GM12864 (cell line): ENCODE results near the gene CIAO2B.

Experiments used
- DNase-seq: peaks from one replicate; pipeline ENCODE4 v3.0.0-alpha.2; 2011; ENCODE audit warnings: low read depth
- H3K4me3 ChIP-seq: 2 replicates; pipeline ENCODE4 v1.5.1; 2011; ENCODE audit warnings: mild to moderate bottlenecking, low read depth, low read length, control low read depth
- TF ChIP-seq, protein P1 (sequence below): IDR thresholded peaks from 2 replicates; pipeline ENCODE4 v1.5.1; 2011; ENCODE audit warnings: low read depth, mild to moderate bottlenecking, moderate library complexity, low read length, control low read depth, inconsistent platforms; ENCODE audit errors: missing control alignments

The CIAO2B gene

DNA sequence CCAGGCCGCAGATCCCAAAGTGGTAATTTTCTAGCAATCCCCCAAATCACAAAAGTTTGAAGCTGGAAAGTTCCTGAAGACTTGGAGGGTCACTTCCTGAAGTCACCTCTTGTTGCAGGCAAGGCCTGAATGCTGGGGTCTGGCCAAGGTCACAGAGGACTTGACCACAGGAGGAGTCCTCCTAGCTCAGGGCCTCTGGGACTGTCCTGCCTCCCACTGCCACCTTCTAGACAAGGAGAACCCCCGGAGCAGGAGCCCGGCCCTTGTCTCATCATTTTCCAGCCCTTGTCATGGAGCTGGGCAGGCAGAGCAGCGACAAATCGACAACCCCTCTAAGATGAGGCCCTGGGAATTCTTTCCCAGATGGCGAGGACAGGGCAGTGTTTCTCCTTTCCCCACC, 15.8 kb downstream of the CIAO2B start:
- TF ChIP-seq, protein P1, sequence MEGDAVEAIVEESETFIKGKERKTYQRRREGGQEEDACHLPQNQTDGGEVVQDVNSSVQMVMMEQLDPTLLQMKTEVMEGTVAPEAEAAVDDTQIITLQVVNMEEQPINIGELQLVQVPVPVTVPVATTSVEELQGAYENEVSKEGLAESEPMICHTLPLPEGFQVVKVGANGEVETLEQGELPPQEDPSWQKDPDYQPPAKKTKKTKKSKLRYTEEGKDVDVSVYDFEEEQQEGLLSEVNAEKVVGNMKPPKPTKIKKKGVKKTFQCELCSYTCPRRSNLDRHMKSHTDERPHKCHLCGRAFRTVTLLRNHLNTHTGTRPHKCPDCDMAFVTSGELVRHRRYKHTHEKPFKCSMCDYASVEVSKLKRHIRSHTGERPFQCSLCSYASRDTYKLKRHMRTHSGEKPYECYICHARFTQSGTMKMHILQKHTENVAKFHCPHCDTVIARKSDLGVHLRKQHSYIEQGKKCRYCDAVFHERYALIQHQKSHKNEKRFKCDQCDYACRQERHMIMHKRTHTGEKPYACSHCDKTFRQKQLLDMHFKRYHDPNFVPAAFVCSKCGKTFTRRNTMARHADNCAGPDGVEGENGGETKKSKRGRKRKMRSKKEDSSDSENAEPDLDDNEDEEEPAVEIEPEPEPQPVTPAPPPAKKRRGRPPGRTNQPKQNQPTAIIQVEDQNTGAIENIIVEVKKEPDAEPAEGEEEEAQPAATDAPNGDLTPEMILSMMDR, result no peak
- no peak for DNase-seq
- H3K4me3 ChIP-seq, result no peak overlapping the region

DNA sequence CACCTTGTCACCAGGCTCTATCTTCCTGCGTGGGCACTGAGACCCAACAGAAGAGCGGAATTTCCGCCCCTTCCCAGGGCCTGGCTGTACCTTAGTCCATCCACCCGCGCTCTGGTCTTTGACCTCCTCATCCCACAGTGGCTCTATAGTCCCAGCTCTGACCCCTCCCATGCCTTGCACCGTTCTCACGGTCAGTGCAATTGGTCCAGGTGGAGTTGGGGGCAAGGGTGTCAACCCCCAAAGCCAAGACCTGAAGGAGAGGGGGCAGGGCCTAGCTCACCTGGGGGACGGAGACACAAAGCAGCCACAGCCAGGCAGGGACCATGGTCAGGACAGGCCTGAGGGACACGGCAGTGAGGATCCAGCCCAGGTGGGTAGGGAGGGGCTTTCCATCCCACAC, 16.5 kb downstream of the CIAO2B start:
- H3K4me3 ChIP-seq, result no peak overlapping the region
- DNase-seq, result no peak
- TF ChIP-seq, protein P1, result no peak

DNA sequence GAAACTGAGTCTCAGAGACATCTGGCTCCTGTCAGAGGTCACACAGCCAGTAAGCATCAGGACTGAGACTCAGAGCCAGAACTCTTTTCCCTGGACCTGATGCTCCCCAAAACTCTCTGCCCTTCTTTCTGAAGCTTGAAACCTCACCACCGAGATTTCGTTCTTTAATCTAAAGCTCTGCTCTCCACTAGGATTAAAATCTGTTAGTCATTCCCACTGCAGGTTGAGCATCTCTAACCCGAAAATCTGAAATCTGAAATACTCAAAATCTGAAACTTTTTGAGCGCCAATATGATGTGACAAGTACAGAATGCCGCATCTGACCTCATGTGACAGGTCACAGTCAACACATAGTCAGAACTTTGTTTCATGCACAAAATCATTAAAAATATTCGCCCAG, 17.7 kb downstream of the CIAO2B start:
- H3K4me3 ChIP-seq, result no peak overlapping the region
- DNase-seq, result no peak
- TF ChIP-seq, protein P1, result no peak

DNA sequence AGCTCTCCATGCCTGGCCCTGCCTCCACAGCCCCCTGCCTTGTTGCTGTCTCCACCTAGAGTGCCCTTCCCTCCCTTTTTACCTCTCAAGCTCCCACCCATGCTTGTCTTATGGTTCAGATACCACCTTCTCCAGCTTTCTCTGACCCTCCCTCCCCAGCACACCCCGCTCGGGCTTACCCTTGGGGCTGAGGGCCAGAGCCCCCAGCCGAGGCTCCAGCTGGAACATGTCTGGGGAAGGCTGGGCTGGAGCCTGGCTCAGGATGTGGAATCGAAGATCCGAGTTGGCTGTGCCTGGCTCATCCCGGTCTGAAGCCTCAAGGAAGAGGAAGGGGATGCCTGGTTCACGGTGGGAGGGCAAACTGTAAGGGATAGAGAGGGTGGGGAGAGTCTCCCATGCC, 19.2 kb downstream of the CIAO2B start:
- DNase-seq, result no peak
- TF ChIP-seq, protein P1, result no peak
- no peak overlapping the region for H3K4me3 ChIP-seq

DNA sequence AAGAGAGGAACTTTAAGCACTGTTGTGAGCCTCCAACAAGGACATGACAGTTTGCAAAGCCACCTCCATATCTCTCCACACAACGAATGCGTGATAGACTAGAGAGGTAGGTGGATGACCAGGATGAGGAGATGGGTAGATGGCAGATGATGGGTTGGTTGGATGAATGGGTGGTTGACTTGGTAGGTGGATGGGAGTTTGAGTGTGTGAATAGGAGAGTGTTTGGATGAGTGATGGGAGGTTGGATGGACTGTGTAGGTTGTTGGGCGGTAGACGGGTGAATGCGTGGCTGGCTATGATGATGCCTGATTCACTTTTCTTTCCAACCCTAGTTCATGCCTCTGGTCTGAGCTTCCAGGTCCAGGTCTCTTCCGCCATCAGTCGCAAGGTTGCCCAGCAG, 19.7 kb downstream of the CIAO2B start:
- TF ChIP-seq, protein P1, result no peak
- no peak for DNase-seq
- H3K4me3 ChIP-seq, result no peak overlapping the region

DNA sequence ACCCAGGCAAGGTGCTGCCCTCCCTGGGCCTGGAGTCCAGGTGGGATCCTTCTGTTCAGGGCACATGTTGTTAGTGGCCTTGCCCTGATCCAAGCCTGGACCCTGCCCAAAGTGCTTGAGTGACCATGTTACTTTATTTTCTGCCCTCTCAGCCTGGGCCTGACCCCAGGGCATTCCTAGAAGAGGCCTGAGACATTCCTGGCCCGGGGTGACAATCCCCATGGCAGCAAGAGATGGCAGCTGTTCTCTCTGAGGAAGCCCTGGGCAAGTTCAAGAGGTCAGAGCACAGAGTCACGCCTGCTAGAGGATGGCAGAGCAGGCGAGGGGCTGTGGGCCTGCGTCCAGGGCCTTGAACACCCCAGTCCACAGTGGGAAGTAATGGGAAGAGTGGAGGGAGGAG, 20.5 kb downstream of the CIAO2B start:
- TF ChIP-seq, protein P1, result no peak
- no peak overlapping the region for H3K4me3 ChIP-seq
- no peak for DNase-seq

DNA sequence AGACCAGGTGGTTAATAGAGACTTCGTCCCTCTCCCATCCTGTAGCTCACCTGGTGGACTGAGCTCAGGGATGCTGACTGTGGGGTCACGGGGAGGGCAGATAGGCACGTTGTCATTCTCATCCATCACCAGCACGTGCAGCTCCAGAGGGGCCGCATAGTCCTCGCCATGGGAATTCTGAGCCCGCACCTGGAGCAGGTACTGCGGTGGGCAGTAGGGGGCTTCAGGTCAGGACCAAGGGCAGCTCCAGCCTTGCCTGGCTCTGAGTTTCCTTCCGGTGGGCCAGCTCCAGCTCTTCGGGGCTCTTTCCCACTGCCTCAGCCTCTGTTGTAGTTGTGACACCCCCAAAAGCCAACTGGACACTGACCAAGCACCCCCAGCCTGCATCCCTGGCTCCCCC, 21.1 kb downstream of the CIAO2B start:
- TF ChIP-seq, protein P1, result no peak
- no peak overlapping the region for H3K4me3 ChIP-seq
- DNase-seq, result no peak
